D721Med (cell line): Measurements from ENCODE around the gene PPT1.

Experiments used
- DNase-seq: peaks from one replicate; pipeline ENCODE4 v3.0.0; 2011; ENCODE audit warnings: low spot score; ENCODE audit not compliant: insufficient read length
- FAIRE-seq: peaks from 2 replicates; lab custom pipeline; 2011; peaks lifted over from hg19 to GRCh38; lab: Jason Lieb, UNC
- TF ChIP-seq, protein P1 (sequence below): IDR thresholded peaks from 2 replicates; pipeline ENCODE4 v1.5.1; 2012; ENCODE audit warnings: mild to moderate bottlenecking, control low read depth; ENCODE audit not compliant: insufficient read depth; ENCODE audit errors: missing control alignments

The PPT1 gene

GRCh38 chr1:40132383-40133311 is 35.6 kb upstream of the PPT1 start:
- DNase-seq: no peak
- TF ChIP-seq, protein P1, sequence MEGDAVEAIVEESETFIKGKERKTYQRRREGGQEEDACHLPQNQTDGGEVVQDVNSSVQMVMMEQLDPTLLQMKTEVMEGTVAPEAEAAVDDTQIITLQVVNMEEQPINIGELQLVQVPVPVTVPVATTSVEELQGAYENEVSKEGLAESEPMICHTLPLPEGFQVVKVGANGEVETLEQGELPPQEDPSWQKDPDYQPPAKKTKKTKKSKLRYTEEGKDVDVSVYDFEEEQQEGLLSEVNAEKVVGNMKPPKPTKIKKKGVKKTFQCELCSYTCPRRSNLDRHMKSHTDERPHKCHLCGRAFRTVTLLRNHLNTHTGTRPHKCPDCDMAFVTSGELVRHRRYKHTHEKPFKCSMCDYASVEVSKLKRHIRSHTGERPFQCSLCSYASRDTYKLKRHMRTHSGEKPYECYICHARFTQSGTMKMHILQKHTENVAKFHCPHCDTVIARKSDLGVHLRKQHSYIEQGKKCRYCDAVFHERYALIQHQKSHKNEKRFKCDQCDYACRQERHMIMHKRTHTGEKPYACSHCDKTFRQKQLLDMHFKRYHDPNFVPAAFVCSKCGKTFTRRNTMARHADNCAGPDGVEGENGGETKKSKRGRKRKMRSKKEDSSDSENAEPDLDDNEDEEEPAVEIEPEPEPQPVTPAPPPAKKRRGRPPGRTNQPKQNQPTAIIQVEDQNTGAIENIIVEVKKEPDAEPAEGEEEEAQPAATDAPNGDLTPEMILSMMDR: no peak
- no peak for FAIRE-seq

GRCh38 chr1:40130892-40131291 is 33.8 kb upstream of the PPT1 start:
- FAIRE-seq (no peak), DNase-seq (no peak)
- TF ChIP-seq, protein P1: no peak

- DNase-seq (no peak), FAIRE-seq (no peak)
- TF ChIP-seq, protein P1: no peak
Measured at GRCh38 chr1:40122855-40123254, 25.8 kb upstream of the PPT1 start.

GRCh38 chr1:40120128-40120527 is 23.1 kb upstream of the PPT1 start:
- no peak for FAIRE-seq
- TF ChIP-seq, protein P1: no peak
- no peak for DNase-seq

DNA sequence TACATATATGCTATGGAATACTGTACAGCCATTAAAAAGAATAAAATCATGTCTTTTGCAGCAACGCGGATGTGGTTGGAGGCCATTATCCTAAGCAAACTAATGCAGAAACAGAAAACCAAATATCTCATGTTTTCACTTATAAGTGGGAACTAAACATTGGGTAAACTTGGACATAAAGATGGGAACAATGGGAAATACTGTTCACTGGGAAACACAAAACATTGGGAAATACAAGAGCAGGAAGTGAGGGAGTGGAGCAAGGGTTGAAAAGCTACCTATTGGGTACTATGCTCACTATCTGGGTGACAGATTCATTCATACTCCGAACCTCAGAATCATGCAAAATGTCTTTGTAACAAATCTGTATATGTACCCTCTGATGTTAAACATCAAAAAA is 17.3 kb upstream of the PPT1 start:
- FAIRE-seq: no peak
- no peak for DNase-seq
- TF ChIP-seq, protein P1: no peak

DNA sequence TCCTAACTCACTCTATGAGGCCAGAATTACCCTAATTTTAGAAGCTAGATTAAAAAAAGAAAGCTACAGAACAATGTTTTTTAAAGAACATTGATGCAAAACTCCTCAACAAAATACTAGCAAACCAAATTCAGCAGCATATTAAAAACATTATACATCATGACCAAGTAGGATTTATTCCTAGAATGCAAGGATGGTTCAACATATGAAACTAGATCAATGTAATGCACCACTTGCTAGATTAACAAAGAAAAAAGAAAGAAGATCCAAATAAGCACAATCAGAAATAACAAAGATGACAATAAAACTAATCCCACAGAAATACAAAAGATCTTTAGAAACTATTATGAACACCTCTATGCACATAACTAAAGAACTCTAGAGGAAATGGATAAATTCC is 13.3 kb upstream of the PPT1 start:
- FAIRE-seq (no peak), DNase-seq (no peak)
- TF ChIP-seq, protein P1: no peak

DNA sequence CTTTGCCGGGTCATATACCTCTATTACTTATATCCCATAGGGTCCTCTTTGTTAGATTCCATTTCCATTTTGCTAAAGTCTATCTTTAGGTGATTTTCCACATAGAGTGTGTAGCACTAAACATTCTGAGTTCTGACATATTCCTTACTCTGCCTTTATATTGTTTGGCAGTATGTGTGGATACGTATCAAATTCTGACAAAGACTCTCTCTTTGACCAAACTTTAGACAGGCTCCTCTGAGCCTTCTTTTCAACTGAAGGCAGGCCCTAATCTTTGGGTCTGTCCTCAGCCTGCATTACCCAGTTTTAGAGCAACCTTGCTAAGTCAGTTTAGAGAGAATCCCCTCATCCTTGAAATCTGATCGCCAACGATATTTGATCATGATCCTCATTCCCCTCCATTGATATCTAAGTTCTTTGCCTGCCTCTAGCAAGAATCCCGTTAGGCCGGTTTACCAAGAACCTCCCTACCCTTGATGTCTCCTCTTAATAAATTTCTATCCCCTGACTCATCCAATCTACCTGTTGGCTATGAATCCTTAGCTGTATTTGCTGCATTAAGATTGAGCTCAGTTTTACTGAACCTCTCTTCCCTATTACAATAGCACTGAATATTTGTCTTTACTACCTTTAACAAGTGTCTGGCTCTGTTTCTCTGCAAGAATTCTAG is 10.4 kb upstream of the PPT1 start:
- FAIRE-seq (no peak), DNase-seq (no peak)
- TF ChIP-seq, protein P1: no peak
